Heart right ventricle (tissue), 16 donors: ENCODE measurements around the gene AMMECR1L. TPM values are rescaled to one million over a fixed set of nuclear protein-coding genes. Genes with fewer than 3 reads are reported as not detected.

ENCODE experiments used
- ATAC-seq, 8 donors: fragments of 200-7000 bp; cut with Tn5 transposase; one replicate each; pipeline ENCODE4 v1.9.1; 2020; ENCODE audit warnings: mild to moderate bottlenecking in 8 of 8, moderate library complexity in 8 of 8, moderate number of reproducible peaks in 1 of 8
- DNase-seq, 2 donors: peaks; one replicate each; pipeline ENCODE4 v3.0.0-alpha.2; 2020
- H3K27ac ChIP-seq, 10 donors: fragments of 200-600 bp; sonication (generic) in 2 of 10; one replicate each; pipeline versions ENCODE4 v1.5.0 to v1.8.0; 2020 to 2022; ENCODE audit warnings: mild to moderate bottlenecking in 3 of 10
- H3K27me3 ChIP-seq, 7 donors: fragments of 200-600 bp; one replicate each; pipeline ENCODE4 v1.8.0; 2021 to 2022; ENCODE audit warnings: mild to moderate bottlenecking in 2 of 7
- H3K36me3 ChIP-seq, 9 donors: fragments of 200-600 bp; sonication (generic) in 1 of 9; one replicate each; pipeline versions ENCODE4 v1.5.0 to v1.8.0; 2020 to 2022; ENCODE audit warnings: mild to moderate bottlenecking in 2 of 9
- H3K4me1 ChIP-seq, 9 donors: fragments of 200-600 bp; sonication (generic) in 1 of 9; one replicate each; pipeline versions ENCODE4 v1.5.0 to v1.8.0; 2020 to 2022; ENCODE audit warnings: mild to moderate bottlenecking in 4 of 9
- H3K4me3 ChIP-seq, 10 donors: fragments of 200-600 bp; sonication (generic) in 2 of 10; one replicate each; pipeline versions ENCODE4 v1.5.0 to v1.8.0; 2020 to 2022; ENCODE audit warnings: mild to moderate bottlenecking in 7 of 10, moderate library complexity in 2 of 10
- H3K9me3 ChIP-seq, 11 donors: fragments of 200-600 bp in 10 of 11; sonication (generic) in 2 of 11; one replicate each; pipeline versions ENCODE4 v1.5.0 to v1.8.0; 2013 to 2022; ENCODE audit warnings: mild to moderate bottlenecking in 2 of 11, control low read depth in 1 of 11, moderate library complexity in 1 of 11
- CTCF ChIP-seq, 9 donors: fragments of 200-600 bp; sonication (generic) in 2 of 9; IDR thresholded peaks; one replicate each; pipeline versions ENCODE4 v1.5.0 to v1.8.0; 2021 to 2022; ENCODE audit warnings: antibody characterized with exemption in 9 of 9, mild to moderate bottlenecking in 5 of 9, moderate library complexity in 1 of 9
- WGBS, 2 donors: extraction: QIAGEN DNeasy Blood & Tissue Kit; methylation state at CpG; one replicate each; pipeline ENCODE4 v1.1.7; 2013; ENCODE audit warnings: inconsistent platforms in 1 of 2; 5-methylcytosine and 5-hydroxymethylcytosine counted together
- intact Hi-C, 10 donors: fragments of 100-400 bp; cut with DNase I; formaldehyde crosslinking; loops; one replicate each; pipeline versions ENCODE4 v1.11.1 to v1.14.2; 2022
- polyA plus RNA-seq, 2 donors: library from polyadenylated mRNA; stranded (reverse); fragments of 200-250 nt; gene quantifications; one replicate each; pipeline ENCODE4 v1.2.3, GENCODE V29; 2013
- total RNA-seq, 10 donors: library from RNA; stranded (reverse); fragmentation: NEBNext Ultra II Directional in 3 of 10; extraction: Animal tissue kit (Norgen Biotek cat#: 25700) in 3 of 10; gene quantifications; one replicate each; pipeline versions ENCODE4 v1.2.1 to v1.2.4, GENCODE V29; 2021 to 2023
- donor health status: Arrhythmogenic right ventricular cardiomyopathy.
- donor health status: ischemic (EF 13 %, LVEDD 7.1; RV severe dilation, severe dysfunction).
- donor health status: healthy with polysubstance abuse.
- donor health status: DM: no; HTN: yes; CAD: no.
- donor health status: DM: no; HTN: no; CAD: no.
- donor health status: ischemic (EF 25% LVEDD 6.9; RV normal size, moderate dysfunction).
- donor health status: ischemic (EF 25% LVEDD 5.7; RV mildly dilated, moderate dysfunction).
- donor health status: healthy.
- donor health status: DM: yes; HTN: yes; CAD: no.
- donor health status: Ischemic cardiomyopathy.
- donor health status: ischemic (EF 35%, LVEDD 5.7; RV mildly dilated, moderate dysfunction).
- donor health status: nonischemic (EF 11% LVEDD 7.7; RV severe dilation, severe dysfunction).
- donor health status: DM: yes; HTN: yes; CAD: no.
- donor health status: PGD.
- donor health status: ischemic (EF 29% LVEDD 5.4; RV normal size, mild dysfunction).
- donor health status: nonischemic (EF 23%, LVEDD 6.1; RV moderate dilation, normal function).

AMMECR1L gene
- total and polyA plus RNA-seq, 12 donors: 6.6 to 13.2 (median 10.4) TPM

GRCh38 chr2:127862228-127862627, 23.5 kb downstream of the AMMECR1L start:
- H3K9me3 ChIP-seq: no peaks in the 10 kb centered on the region
- intact Hi-C loops: no loop called here
- H3K4me3 ChIP-seq: no peak overlapping the region
- H3K27ac ChIP-seq: no peak overlapping the region
- no peak for TF ChIP-seq CTCF (IDR thresholded peaks at IDR 0.05)
- 91 to 93% methylated on average over 15 of the region's 15 CpGs for WGBS, 2 donors
- DNase-seq (no peak), ATAC-seq (no peak)
- H3K4me1 ChIP-seq: peaks cover 2 to 37% (median 21%) of the 10 kb centered on the region in 9 donors
- H3K36me3 ChIP-seq: peaks cover 0 to 45% (median 34%) of the 10 kb centered on the region in 9 donors
- H3K27me3 ChIP-seq: no peaks in the 10 kb centered on the region

GRCh38 chr2:127860130-127860529, 25.6 kb downstream of the AMMECR1L start:
- Histone ChIP-seq H3K27ac (peak overlapping the region in 6 of 10 donors; percentile 25 to 61 (median 38)), H3K4me3 (no peak overlapping the region), H3K4me1 (peaks cover 2 to 58% (median 36%) of the 10 kb centered on the region in 9 donors), H3K9me3 (no peaks in the 10 kb centered on the region), H3K27me3 (no peaks in the 10 kb centered on the region), H3K36me3 (peaks cover 0 to 24% (median 17%) of the 10 kb centered on the region in 9 donors)
- intact Hi-C loops: no loop called here
- WGBS, 2 donors: 35 to 37% methylated on average over 5 of the region's 5 CpGs
- no peak for DNase-seq
- TF ChIP-seq CTCF (IDR thresholded peaks at IDR 0.05): no peak
- ATAC-seq: no peak

- intact Hi-C loops: no loop called here
- H3K4me1 ChIP-seq: peaks cover 2 to 62% (median 36%) of the 10 kb centered on the region in 9 donors
- no peak for TF ChIP-seq CTCF (IDR thresholded peaks at IDR 0.05)
- peak in 1 of 2 donors; percentile 26 for DNase-seq
- H3K27ac ChIP-seq: peak overlapping the region in 6 of 10 donors; percentile 25 to 61 (median 38)
- no peaks in the 10 kb centered on the region for H3K27me3 ChIP-seq
- H3K9me3 ChIP-seq: no peaks in the 10 kb centered on the region
- 23 to 29% methylated on average over 8 of the region's 8 CpGs for WGBS, 2 donors
- peaks cover 0 to 20% (median 13%) of the 10 kb centered on the region in 9 donors for H3K36me3 ChIP-seq
- H3K4me3 ChIP-seq: no peak overlapping the region
- peak in 1 of 8 donors; percentile 4 for ATAC-seq
These were observed 26.1 kb downstream of the AMMECR1L start for GRCh38 chr2:127859712-127860085.

- Histone ChIP-seq H3K27me3 (no peaks in the 10 kb centered on the region), H3K4me1 (peaks cover 2 to 75% (median 39%) of the 10 kb centered on the region in 9 donors), H3K9me3 (no peaks in the 10 kb centered on the region), H3K4me3 (peak overlapping the region; percentile 65 to 96 (median 94)), H3K36me3 (peaks cover 0 to 14% (median 0%) of the 10 kb centered on the region in 9 donors), H3K27ac (peak overlapping the region in 9 of 10 donors; percentile 70 to 91 (median 78))
- TF ChIP-seq CTCF (IDR thresholded peaks at IDR 0.05): no peak
- no peak for DNase-seq
- WGBS, 2 donors: 5 to 6% methylated on average over 18 of the region's 18 CpGs
- intact Hi-C loops: no loop called here
- ATAC-seq: peak in 2 of 8 donors; percentile 5 to 7
These were observed 28.4 kb downstream of the AMMECR1L start for GRCh38 chr2:127857265-127857808.
